ENCODE data around the gene ZNF292.

DNA sequence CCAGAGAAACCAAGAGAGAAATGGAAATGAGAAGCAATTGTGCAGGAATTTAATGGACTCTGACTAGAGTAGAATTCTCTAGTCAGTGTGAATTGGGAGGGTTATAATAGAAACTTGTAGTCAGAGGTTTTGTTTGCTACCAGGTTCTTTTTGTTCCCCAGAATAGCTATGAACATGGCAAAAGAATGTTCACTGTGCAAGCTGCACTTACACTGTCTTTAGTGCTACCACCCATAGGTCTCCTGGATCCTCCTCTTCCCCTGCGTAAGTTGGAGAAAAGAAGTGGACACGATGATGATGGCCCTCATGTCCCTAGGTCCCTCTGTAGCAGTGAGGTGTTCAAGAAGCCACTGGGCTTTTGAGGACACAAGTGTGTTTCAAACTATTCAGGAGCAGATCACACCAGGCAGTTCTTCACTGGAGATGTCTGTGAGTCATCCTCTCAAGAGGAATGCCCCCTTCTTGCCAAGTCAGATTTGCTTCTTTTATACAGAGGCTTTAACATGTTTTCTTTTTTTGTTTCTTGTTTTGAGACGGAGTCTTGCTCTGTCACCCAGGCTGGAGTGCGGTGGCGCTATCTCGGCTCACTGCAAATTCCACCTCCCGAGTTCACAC, 119.4 kb downstream of the ZNF292 start:
- TF ChIP-seq, protein P1, sequence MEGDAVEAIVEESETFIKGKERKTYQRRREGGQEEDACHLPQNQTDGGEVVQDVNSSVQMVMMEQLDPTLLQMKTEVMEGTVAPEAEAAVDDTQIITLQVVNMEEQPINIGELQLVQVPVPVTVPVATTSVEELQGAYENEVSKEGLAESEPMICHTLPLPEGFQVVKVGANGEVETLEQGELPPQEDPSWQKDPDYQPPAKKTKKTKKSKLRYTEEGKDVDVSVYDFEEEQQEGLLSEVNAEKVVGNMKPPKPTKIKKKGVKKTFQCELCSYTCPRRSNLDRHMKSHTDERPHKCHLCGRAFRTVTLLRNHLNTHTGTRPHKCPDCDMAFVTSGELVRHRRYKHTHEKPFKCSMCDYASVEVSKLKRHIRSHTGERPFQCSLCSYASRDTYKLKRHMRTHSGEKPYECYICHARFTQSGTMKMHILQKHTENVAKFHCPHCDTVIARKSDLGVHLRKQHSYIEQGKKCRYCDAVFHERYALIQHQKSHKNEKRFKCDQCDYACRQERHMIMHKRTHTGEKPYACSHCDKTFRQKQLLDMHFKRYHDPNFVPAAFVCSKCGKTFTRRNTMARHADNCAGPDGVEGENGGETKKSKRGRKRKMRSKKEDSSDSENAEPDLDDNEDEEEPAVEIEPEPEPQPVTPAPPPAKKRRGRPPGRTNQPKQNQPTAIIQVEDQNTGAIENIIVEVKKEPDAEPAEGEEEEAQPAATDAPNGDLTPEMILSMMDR (IDR thresholded peaks at IDR 0.05), result no peak
- no peak for TF ChIP-seq POLR2A (IDR thresholded peaks at IDR 0.05)
